HG03442 (cell line): Measurements from ENCODE around the gene SLC8A3.

Experiments
- ATAC-seq: cut with Tn5 transposase; IDR thresholded peaks from one replicate; pipeline ENCODE4 v1.9.1; 2021; ENCODE audit warnings: mild to moderate bottlenecking, moderate library complexity; ENCODE audit not compliant: unreplicated experiment

The SLC8A3 gene

GRCh38 chr14:70032016-70032415, 156.7 kb downstream of the SLC8A3 start:
- no peak for ATAC-seq

- no peak for ATAC-seq
Observed at GRCh38 chr14:70029296-70030132, 159.2 kb downstream of the SLC8A3 start.

GRCh38 chr14:70027785-70028428, 160.8 kb downstream of the SLC8A3 start:
- no peak for ATAC-seq

- no peak for ATAC-seq
Observed at GRCh38 chr14:70023871-70024270, 164.9 kb downstream of the SLC8A3 start.

GRCh38 chr14:70022771-70023445, 165.8 kb downstream of the SLC8A3 start:
- no peak for ATAC-seq

GRCh38 chr14:70021548-70022220, 167.1 kb downstream of the SLC8A3 start:
- no peak for ATAC-seq

GRCh38 chr14:70020352-70021170, 168.2 kb downstream of the SLC8A3 start:
- no peak for ATAC-seq

GRCh38 chr14:70019695-70020094, 169.1 kb downstream of the SLC8A3 start:
- no peak for ATAC-seq

GRCh38 chr14:70018713-70019211, 170.0 kb downstream of the SLC8A3 start:
- no peak for ATAC-seq

- no peak for ATAC-seq
Observed at GRCh38 chr14:70018230-70018629, 170.5 kb downstream of the SLC8A3 start.

- no peak for ATAC-seq
Observed at GRCh38 chr14:70014406-70015095, 174.2 kb downstream of the SLC8A3 start.

GRCh38 chr14:70013271-70013873, 175.4 kb downstream of the SLC8A3 start:
- ATAC-seq: no peak

GRCh38 chr14:70011708-70012107, 177.0 kb downstream of the SLC8A3 start:
- no peak for ATAC-seq

- no peak for ATAC-seq
Observed at GRCh38 chr14:70011098-70011497, 177.7 kb downstream of the SLC8A3 start.

- ATAC-seq: no peak
Observed at GRCh38 chr14:70009961-70010360, 178.8 kb downstream of the SLC8A3 start.

- ATAC-seq: no peak
Observed at GRCh38 chr14:70008284-70009262, 180.2 kb downstream of the SLC8A3 start.

- no peak for ATAC-seq
Observed at GRCh38 chr14:70006699-70007098, 182.1 kb downstream of the SLC8A3 start.

- no peak for ATAC-seq
Observed at GRCh38 chr14:70005281-70005805, 183.4 kb downstream of the SLC8A3 start.
